ENCODE results near the gene TPST1. TPM values are rescaled to one million over a fixed set of nuclear protein-coding genes. Genes with fewer than 3 reads are reported as not detected.

TPST1 gene
- total RNA-seq, 1 experiment from 2014 or later, result 15.0 TPM

- no peak for TF ChIP-seq IRF1 (CRISPR knock-in tag; IDR thresholded peaks at IDR 0.05)
Observed at GRCh38 chr7:66263936-66264335, 58.8 kb downstream of the TPST1 start (continued).

GRCh38 chr7:66265566-66265965, 60.4 kb downstream of the TPST1 start:
- Mint-ChIP-seq H3K4me1 (peaks cover 14% of the 10 kb centered on the region), H3K4me3 (no peak overlapping the region), H3K9me3 (peaks cover 41% of the 10 kb centered on the region), H3K27ac (no peak overlapping the region), H3K36me3 (peaks cover 28% of the 10 kb centered on the region), H3K27me3 (ENCODE audit: low read depth) (no peaks in the 10 kb centered on the region)
- ATAC-seq, result no peak
- ChIA-PET CTCF (no interaction called here), POLR2A (no interaction called here)
- DNase-seq (ENCODE audit: low spot score), result no peak
- no peak for TF ChIP-seq FOXJ3 (CRISPR knock-in tag; IDR thresholded peaks at IDR 0.05; ENCODE audit: borderline replicate concordance)
- no peak for TF ChIP-seq ZNF121 (CRISPR knock-in tag; IDR thresholded peaks at IDR 0.05)
- peak; percentile 100 for TF ChIP-seq ZNF317 (CRISPR knock-in tag; IDR thresholded peaks at IDR 0.05; ENCODE audit: borderline replicate concordance, low read depth)
- TF ChIP-seq ZNF281 (CRISPR knock-in tag; IDR thresholded peaks at IDR 0.05), result no peak
- no peak for TF ChIP-seq TEAD4 (CRISPR knock-in tag; IDR thresholded peaks at IDR 0.05)
- no peak for TF ChIP-seq ZNF396 (CRISPR knock-in tag; IDR thresholded peaks at IDR 0.05; ENCODE audit: borderline replicate concordance)

- CTCF ChIA-PET, result no interaction called here
- TF ChIP-seq GRHL2 (CRISPR knock-in tag; IDR thresholded peaks at IDR 0.05; ENCODE audit: insufficient replicate concordance, severe bottlenecking) (no peak), ZNF232 (CRISPR knock-in tag; IDR thresholded peaks at IDR 0.05) (no peak), TCF7 (CRISPR knock-in tag; IDR thresholded peaks at IDR 0.05; ENCODE audit: low read depth) (no peak), E2F4 (CRISPR knock-in tag; IDR thresholded peaks at IDR 0.05; ENCODE audit: borderline replicate concordance, low read depth) (no peak), EMX1 (CRISPR knock-in tag; IDR thresholded peaks at IDR 0.05) (no peak), AFF4 (CRISPR knock-in tag; IDR thresholded peaks at IDR 0.05; ENCODE audit: borderline replicate concordance) (no peak), NR2C2 (CRISPR knock-in tag; IDR thresholded peaks at IDR 0.05) (no peak)
- H3K9me3 Mint-ChIP-seq, result peaks cover 45% of the 10 kb centered on the region
Observed at GRCh38 chr7:66267249-66267648, 62.1 kb downstream of the TPST1 start.

More at GRCh38 chr7:66267249-66267648, 62.1 kb downstream of the TPST1 start:
- no peak for ATAC-seq
- Mint-ChIP-seq H3K4me3 (no peak overlapping the region), H3K36me3 (peaks cover 28% of the 10 kb centered on the region), H3K4me1 (peaks cover 14% of the 10 kb centered on the region), H3K27ac (no peak overlapping the region), H3K27me3 (ENCODE audit: low read depth) (no peaks in the 10 kb centered on the region)
- no peak for DNase-seq (ENCODE audit: low spot score)
- POLR2A ChIA-PET, result no interaction called here
